Measurements from ENCODE around the gene TRIP10. TPM values are rescaled to one million over a fixed set of nuclear protein-coding genes. Genes with fewer than 3 reads are reported as not detected.

TRIP10 gene, protein sequence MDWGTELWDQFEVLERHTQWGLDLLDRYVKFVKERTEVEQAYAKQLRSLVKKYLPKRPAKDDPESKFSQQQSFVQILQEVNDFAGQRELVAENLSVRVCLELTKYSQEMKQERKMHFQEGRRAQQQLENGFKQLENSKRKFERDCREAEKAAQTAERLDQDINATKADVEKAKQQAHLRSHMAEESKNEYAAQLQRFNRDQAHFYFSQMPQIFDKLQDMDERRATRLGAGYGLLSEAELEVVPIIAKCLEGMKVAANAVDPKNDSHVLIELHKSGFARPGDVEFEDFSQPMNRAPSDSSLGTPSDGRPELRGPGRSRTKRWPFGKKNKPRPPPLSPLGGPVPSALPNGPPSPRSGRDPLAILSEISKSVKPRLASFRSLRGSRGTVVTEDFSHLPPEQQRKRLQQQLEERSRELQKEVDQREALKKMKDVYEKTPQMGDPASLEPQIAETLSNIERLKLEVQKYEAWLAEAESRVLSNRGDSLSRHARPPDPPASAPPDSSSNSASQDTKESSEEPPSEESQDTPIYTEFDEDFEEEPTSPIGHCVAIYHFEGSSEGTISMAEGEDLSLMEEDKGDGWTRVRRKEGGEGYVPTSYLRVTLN
- total RNA-seq: 10 to 100 TPM; 25.5 to 80.7 (median 40.5) TPM

DNA sequence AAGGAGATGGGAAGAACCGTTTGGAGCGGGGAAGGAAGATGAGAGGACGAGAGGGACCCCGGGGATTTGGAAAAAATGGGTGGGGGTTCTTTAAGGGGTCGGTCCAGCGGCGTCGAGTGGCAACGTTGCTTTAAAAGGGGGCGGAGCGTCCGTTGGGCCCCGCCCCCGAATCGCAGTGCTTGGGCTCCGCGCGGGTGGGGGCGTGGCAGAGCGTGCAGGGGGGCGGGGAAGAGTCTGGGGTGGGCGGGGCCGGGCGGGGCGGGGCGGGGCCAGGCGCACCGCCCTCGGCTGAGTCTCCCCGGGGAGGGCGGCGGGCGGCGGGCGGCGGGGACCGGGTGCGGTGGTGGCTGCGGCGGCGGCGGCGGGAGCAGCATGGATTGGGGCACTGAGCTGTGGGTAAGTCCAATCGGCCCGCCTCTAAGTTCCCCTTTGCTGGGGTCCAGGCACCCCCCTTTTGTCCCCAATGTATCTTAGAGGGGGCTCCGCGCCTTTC is at the start of gene TRIP10:
Gene TRIP10 (plus strand): TSS at position 291 of the 493 bp plus-strand sequence. CDS start 82 bp downstream, at position 373.
- no peaks in the 10 kb centered on the region for H3K27me3 ChIP-seq
- TF ChIP-seq POLR2A (IDR thresholded peaks at IDR 0.05) (no peak), POLR2AphosphoS5 (IDR thresholded peaks at IDR 0.05) (no peak), EP300 (IDR thresholded peaks at IDR 0.05) (no peak)
- TF ChIP-seq, protein P1, sequence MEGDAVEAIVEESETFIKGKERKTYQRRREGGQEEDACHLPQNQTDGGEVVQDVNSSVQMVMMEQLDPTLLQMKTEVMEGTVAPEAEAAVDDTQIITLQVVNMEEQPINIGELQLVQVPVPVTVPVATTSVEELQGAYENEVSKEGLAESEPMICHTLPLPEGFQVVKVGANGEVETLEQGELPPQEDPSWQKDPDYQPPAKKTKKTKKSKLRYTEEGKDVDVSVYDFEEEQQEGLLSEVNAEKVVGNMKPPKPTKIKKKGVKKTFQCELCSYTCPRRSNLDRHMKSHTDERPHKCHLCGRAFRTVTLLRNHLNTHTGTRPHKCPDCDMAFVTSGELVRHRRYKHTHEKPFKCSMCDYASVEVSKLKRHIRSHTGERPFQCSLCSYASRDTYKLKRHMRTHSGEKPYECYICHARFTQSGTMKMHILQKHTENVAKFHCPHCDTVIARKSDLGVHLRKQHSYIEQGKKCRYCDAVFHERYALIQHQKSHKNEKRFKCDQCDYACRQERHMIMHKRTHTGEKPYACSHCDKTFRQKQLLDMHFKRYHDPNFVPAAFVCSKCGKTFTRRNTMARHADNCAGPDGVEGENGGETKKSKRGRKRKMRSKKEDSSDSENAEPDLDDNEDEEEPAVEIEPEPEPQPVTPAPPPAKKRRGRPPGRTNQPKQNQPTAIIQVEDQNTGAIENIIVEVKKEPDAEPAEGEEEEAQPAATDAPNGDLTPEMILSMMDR (IDR thresholded peaks at IDR 0.05): no peak
- H3K36me3 ChIP-seq: peaks cover 15% of the 10 kb centered on the region
- under 1% methylated on average over 24 of the region's 47 CpGs for WGBS
- peaks cover 54% of the 10 kb centered on the region for H3K4me1 ChIP-seq
- peak in 1 of 2 donors; percentile 90 for DNase-seq (ENCODE audit: low spot score in 2 of 2)
- H3K27ac ChIP-seq: peak within 1 kb of the TSS; percentile 85
- peak within 1 kb of the TSS; percentile 93 for H3K4me3 ChIP-seq
- H3K9me3 ChIP-seq: no peaks in the 10 kb centered on the region

DNA sequence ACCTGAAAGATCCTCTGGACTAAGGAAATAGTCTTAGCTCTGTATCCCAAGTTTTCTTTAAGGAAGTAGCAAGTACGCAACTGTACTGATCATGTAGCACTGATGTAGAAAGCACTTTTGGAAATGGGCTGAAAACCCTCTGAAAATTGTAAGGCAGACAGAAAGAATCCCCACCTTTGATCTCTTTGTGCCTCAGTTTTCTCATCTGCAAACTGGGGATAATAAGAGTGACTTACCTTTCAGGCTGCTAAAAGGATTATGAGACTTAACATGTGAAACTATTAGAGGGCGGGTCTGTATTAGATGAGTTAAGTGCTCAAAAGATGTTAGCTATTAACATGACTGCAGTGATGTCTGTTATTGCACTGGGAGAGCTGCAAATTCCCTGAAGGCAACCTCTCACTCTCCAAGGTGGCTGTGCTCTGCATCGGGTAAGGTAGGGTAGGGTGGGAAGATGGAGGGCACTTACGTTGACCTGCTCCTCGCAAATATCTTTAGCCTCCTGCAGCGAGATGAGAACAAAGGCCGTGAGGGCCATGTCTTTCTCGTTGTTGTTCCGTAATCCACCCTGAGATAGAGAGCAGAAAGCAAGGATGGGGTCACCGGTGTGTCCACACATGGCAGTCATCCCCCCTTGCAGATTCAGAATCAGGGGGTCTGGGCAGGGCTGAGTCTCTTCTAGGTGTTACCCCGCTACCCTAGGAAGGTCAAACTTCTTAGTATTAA is 49.2 kb upstream of the TRIP10 start:
- 88% methylated on average over 11 of the region's 11 CpGs for WGBS
- Histone ChIP-seq H3K4me1 (no peaks in the 10 kb centered on the region), H3K4me3 (no peak overlapping the region), H3K9me3 (no peaks in the 10 kb centered on the region), H3K36me3 (peaks cover 5% of the 10 kb centered on the region), H3K27me3 (no peaks in the 10 kb centered on the region), H3K27ac (no peak overlapping the region)
- TF ChIP-seq POLR2AphosphoS5 (IDR thresholded peaks at IDR 0.05): no peak
- no peak for TF ChIP-seq POLR2A (IDR thresholded peaks at IDR 0.05)
- TF ChIP-seq, protein P1 (IDR thresholded peaks at IDR 0.05): no peak
- TF ChIP-seq EP300 (IDR thresholded peaks at IDR 0.05): no peak
- no peak for DNase-seq (ENCODE audit: low spot score in 2 of 2)

DNA sequence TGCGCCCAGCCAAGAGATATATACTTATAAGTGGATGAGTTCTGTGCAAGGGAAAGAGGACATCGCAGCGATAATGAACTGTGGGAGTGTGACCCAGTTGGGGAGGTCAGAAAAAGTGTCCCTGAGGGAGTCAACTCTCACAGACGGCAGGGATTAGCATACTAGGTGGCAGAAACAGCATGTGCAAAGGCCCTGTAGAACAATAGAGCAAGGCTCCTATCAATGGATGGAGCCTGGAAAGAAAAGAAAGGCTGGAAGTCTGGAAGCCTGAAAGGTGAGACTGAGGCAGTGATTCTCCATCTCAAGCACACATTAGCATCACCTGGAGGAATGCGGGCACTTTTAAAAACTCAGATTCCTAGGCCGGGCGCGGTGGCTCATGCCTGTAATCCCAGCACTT is 48.1 kb upstream of the TRIP10 start:
- Histone ChIP-seq H3K4me3 (no peak overlapping the region), H3K4me1 (no peaks in the 10 kb centered on the region), H3K27me3 (no peaks in the 10 kb centered on the region), H3K27ac (no peak overlapping the region), H3K36me3 (peaks cover under 1% of the 10 kb centered on the region), H3K9me3 (no peaks in the 10 kb centered on the region)
- TF ChIP-seq POLR2A (IDR thresholded peaks at IDR 0.05): no peak
- TF ChIP-seq EP300 (IDR thresholded peaks at IDR 0.05): no peak
- TF ChIP-seq, protein P1 (IDR thresholded peaks at IDR 0.05): no peak
- TF ChIP-seq POLR2AphosphoS5 (IDR thresholded peaks at IDR 0.05): no peak
- 93% methylated on average over 8 of the region's 8 CpGs for WGBS
- DNase-seq (ENCODE audit: low spot score in 2 of 2): no peak

DNA sequence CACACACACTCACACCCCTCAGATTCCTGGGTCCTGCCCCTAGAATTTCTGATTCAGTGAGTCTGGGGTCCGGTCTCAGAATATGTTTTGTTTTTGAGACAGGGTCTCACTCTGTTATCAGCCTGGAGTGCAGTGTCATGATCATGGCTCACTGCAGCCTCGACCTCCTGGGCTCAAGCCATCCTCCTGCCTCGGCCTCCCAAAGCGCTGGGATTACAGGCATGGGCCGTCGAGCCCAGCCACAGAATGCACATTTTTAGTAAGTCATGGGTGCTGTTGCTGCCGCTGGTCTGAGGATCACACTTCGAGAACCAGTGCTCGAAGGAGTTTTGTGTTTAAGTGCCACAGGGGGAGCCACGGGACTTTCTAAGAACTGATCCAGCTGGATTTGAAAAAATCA is 47.5 kb upstream of the TRIP10 start:
- Histone ChIP-seq H3K9me3 (no peaks in the 10 kb centered on the region), H3K4me1 (no peaks in the 10 kb centered on the region), H3K36me3 (no peaks in the 10 kb centered on the region), H3K27me3 (no peaks in the 10 kb centered on the region), H3K4me3 (no peak overlapping the region), H3K27ac (no peak overlapping the region)
- no peak for TF ChIP-seq EP300 (IDR thresholded peaks at IDR 0.05)
- TF ChIP-seq, protein P1 (IDR thresholded peaks at IDR 0.05): no peak
- TF ChIP-seq POLR2AphosphoS5 (IDR thresholded peaks at IDR 0.05): no peak
- TF ChIP-seq POLR2A (IDR thresholded peaks at IDR 0.05): no peak
- WGBS: 79% methylated on average over 6 of the region's 10 CpGs
- DNase-seq (ENCODE audit: low spot score in 2 of 2): no peak
